DMS53 treated with DMSO at 0.1 percent for 48 hours (cell line): ENCODE measurements around the gene EPN3.

ENCODE experiments used
- DNase-seq: peaks from one replicate; lab custom pipeline; 2025; ENCODE audit not compliant: unreplicated experiment; lab: John Stamatoyannopoulos, UW

EPN3 gene

DNA sequence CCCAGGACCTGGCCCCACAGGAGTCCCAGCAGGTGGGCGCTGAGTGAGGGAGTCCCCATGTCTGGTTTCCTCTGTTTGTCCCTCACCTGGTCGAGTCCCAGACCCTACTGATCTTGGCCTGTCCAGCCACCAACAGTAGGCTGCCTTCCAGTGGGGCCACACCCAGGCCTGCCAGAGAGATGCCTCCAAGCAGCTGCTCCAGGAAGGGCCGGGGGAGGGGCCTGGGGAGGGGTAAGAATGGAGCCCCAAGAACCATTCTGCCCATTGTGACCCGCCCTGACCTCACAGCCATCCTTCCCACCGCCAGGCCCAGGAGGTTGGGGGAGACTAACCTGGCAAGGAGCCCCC, 15.2 kb downstream of the EPN3 start:
- no peak for DNase-seq

- DNase-seq = no peak
These were observed 16.3 kb downstream of the EPN3 start for GRCh38 chr17:50548831-50549230.

- no peak for DNase-seq
These were observed 16.9 kb downstream of the EPN3 start for GRCh38 chr17:50549256-50549941.

DNA sequence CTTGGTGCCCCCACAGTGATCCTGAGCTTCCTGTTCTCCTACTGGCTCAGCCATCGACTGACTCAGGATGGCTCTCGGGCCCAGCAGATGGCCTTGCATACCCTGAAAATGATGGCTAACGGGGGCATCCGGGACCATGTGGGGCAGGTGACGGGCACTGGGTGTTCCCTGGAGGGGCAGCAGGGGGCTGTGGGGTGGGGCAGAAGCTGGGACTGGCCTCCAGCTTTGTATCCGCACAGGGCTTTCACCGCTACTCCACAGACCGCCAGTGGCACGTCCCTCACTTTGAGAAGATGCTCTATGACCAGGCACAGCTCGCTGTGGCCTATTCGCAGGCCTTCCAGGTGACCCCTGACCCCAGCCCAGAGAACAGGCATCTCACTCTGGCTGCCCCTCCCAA, 17.4 kb downstream of the EPN3 start:
- no peak for DNase-seq

DNA sequence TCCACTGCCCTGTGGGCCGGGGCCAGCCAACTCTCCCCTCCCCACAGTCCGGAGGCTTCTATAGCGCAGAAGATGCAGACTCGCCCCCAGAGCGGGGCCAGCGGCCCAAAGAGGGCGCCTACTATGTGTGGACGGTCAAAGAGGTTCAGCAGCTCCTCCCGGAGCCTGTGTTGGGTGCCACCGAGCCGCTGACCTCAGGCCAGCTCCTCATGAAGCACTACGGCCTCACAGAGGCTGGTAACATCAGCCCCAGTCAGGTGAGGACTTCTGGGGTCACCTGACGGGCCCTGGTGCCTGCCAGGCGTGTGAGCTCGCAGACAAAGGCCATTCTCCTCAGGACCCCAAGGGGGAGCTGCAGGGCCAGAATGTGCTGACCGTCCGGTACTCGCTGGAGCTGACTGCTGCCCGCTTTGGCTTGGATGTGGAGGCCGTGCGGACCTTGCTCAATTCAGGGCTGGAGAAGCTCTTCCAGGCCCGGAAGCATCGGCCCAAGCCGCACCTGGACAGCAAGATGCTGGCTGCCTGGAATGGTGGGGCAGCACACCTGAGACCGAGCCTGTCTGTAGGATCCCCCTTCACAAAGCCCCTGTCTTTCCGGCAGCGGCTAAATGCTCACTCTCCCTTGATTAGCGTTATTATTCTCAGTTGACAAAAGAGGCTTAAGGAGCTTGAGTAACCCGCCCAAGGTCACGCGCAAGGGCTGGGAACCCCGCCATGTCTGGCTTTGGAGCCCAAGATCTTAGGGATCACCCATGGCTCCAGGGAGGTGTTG, 18.3 kb downstream of the EPN3 start:
- DNase-seq = peak; percentile 74

DNA sequence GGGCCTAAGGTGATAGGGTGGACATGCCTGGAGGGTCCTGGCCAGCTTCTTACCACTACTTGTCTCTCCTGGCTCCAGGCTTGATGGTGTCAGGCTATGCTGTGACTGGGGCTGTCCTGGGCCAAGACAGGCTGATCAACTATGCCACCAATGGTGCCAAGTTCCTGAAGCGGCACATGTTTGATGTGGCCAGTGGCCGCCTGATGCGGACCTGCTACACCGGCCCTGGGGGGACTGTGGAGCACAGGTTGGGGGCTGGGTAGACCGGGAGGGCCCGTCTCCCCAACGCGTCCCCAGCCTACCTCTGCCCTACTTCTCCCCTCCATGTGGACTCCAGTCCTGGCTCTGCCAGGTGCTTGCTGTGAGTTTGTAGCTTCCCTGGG, 18.9 kb downstream of the EPN3 start:
- no peak for DNase-seq

DNA sequence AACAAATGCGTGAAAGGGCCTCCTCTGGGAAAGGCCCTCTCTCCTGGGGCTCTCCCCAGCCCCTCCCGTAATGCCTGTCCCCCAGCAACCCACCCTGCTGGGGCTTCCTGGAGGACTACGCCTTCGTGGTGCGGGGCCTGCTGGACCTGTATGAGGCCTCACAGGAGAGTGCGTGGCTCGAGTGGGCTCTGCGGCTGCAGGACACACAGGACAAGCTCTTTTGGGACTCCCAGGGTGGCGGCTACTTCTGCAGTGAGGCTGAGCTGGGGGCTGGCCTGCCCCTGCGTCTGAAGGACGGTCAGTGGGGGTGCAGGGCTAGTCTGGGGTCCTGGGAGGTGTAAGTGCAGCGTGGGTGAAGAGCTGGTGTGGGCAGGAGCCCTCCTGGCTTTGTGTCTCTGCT, 19.3 kb downstream of the EPN3 start:
- no peak for DNase-seq

- no peak for DNase-seq
These were observed 21.7 kb downstream of the EPN3 start for GRCh38 chr17:50554201-50554600.

- DNase-seq = peak; percentile 35
These were observed 24.3 kb downstream of the EPN3 start for GRCh38 chr17:50556803-50557202.

DNA sequence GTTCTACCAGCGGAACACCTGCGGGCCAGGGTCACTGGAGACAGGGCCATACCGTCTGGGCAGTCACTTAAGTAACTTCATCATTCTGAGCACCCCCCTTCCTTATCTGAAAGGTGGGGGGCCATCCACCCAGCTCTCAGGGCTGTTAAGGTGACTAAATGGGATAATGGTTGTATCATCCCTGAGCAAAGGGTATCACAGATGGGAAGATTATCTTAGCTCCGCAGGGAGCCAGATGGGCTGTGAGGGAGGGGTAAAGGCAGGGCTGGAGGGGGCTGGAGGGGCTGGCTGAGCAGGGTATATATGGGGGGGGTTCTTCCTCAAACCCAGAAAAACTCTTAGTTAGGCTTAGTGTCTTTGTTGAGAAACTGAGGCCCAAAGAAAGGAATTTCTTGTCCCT, 25.1 kb downstream of the EPN3 start:
- DNase-seq = no peak

DNA sequence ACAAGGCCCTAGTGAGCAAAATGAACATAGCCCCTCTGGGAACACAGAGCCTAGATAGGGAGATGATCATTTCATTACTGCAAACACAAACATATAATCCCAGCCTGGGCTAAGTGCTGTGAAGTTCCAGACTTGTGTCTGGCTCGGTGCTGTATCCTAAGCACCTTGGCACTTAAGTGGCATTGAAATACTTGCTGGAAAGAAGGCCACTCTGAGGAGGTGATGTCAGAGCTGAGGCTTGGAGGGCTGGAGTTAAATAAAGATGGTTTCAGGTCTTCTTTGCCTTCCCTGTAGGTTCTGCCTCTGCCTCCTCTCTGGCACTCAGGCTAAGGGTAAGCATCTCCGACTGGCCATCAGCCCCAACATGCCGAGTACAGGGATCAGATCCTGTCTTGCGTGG, 25.6 kb downstream of the EPN3 start:
- DNase-seq = no peak

- DNase-seq = no peak
These were observed 26.0 kb downstream of the EPN3 start for GRCh38 chr17:50558581-50558940.

- no peak for DNase-seq
These were observed 26.5 kb downstream of the EPN3 start for GRCh38 chr17:50558941-50559614.

DNA sequence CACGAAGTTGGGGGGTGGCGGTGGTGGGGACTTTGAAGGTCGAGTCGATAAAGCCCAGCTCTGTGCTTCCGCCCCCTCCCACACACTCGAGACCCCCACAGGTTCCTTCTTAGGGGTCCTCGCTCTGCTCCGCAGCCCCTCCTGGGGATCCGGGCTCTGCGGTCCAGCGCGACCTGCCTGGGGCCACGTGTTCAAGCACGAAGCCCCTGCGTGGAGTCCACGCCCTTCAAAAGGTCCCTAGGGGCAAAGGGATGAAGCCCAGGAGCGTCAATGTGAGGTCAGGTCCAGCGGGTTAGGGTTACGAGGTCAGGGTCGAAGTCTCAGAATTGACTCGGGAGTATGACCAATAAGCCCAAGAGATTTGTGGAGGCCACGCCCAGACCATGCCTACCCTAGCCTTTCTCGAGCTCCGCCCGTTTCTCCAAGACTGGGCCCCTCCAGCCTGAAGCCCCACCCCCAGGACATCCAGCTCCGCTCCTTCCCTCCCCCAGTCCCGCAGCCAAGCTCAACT, 27.2 kb downstream of the EPN3 start:
- DNase-seq = peak; percentile 60

DNA sequence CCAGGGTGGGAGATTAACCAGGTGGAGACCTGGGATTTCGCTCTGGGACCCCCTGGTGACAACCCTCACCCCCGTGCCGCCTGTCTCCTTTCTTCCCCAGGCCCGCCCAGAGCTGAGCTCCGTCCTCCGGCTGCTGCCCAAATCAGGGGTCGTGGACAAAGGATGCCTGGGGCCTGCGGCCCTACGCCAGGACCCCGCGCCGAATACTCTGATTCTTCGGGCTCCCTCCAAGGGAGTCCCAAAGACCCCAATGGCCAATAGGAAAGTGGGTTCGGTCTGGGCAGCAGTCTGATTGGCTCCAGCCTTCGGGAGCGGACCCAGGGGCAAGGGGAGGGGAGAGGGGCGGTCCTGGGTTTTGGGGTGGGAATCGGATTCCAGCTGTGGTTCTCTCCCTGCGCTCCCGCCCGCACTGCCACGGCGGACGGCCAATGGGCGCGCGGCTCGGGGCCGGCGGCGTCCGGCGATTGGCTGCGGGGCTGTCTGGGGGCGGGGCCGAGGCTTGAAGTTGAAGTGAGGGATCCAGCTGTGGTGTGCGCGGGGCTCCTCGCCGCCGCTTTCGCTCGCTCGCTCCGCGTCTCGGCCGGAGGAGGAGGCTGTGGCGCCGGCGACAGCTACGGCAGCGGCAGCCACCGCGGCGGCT, 27.8 kb downstream of the EPN3 start, which contains the start of gene CACNA1G:
Gene CACNA1G, plus strand, starts transcription at position 531 of the 640 bp plus-strand sequence. CDS start 745 bp downstream, outside the sequence.
- DNase-seq = peak; percentile 88

- no peak for DNase-seq
These were observed 28.6 kb downstream of the EPN3 start for GRCh38 chr17:50560931-50561745.

GRCh38 chr17:50561746-50562141, 29.2 kb downstream of the EPN3 start:
- DNase-seq = no peak

GRCh38 chr17:50562242-50563091, 29.9 kb downstream of the EPN3 start:
- no peak for DNase-seq

- DNase-seq = no peak
These were observed 30.6 kb downstream of the EPN3 start for GRCh38 chr17:50563092-50563511.

DNA sequence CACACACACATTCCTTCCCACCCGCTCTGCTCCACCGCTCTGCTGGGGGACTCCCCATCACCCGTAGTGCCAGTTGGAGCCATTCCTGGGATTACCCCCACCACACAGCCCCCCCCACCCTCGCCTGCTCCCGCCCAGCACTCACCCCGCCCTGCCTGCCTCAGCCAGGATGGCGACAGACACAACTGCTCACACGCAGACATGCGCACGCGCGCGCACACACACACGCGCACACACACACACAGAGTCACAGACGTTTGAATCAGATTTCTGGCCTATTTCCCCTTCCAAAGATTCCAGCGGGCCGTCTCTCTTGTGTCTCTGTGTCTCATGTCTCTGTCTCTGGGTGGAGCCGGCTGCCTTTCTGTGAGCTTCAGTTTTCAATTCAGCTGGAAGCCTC, 32.4 kb downstream of the EPN3 start:
- no peak for DNase-seq
